HepG2 (cell line): ENCODE data around the gene HTR7.

ENCODE experiments used
- CTCF ChIP-seq: sonication (generic); formaldehyde crosslinking; IDR thresholded peaks from 2 replicates; pipeline ENCODE4 v1.5.0; 2020; ENCODE audit warnings: mild to moderate bottlenecking, missing genetic modification reagents, moderate library complexity
- ELF1 ChIP-seq: sonication (generic); formaldehyde crosslinking; IDR thresholded peaks from 2 replicates; pipeline ENCODE4 v1.4.0; 2020; ENCODE audit warnings: missing genetic modification reagents
- TP53 ChIP-seq: sonication (generic); formaldehyde crosslinking; conservative IDR thresholded peaks from 2 replicates; pipeline ENCODE4 v1.4.0; 2020; ENCODE audit warnings: missing genetic modification reagents
- ZBTB4 ChIP-seq: sonication (generic); formaldehyde crosslinking; IDR thresholded peaks from 2 replicates; pipeline ENCODE4 v1.4.0; 2020; ENCODE audit warnings: missing genetic modification reagents, mild to moderate bottlenecking, borderline replicate concordance
- ZNF121 ChIP-seq: sonication (generic); formaldehyde crosslinking; IDR thresholded peaks from 2 replicates; pipeline ENCODE4 v1.5.0; 2020; ENCODE audit warnings: mild to moderate bottlenecking, missing genetic modification reagents

GRCh38 chr10:90801608-90802007, 56.2 kb downstream of the HTR7 start:
- no peak for TF ChIP-seq CTCF (CRISPR knock-in tag)
- TF ChIP-seq TP53: no peak
- no peak for TF ChIP-seq ELF1
- TF ChIP-seq ZNF121 (CRISPR knock-in tag): no peak
- TF ChIP-seq ZBTB4 (CRISPR knock-in tag): no peak
